Neural cell (in vitro differentiated cells): ENCODE measurements around the gene ANKFN1. TPM values are rescaled to one million over a fixed set of nuclear protein-coding genes. Genes with fewer than 3 reads are reported as not detected.

Experiments used
- H2AFZ ChIP-seq: fragments of 200-600, 300-800 bp; sonication (generic), shearing (Covaris generic); 2 replicates; pipeline ENCODE4 v1.6.0; 2014; ENCODE audit warnings: low read depth, mild to moderate bottlenecking, antibody characterized with exemption, low read length, moderate library complexity
- H3F3A ChIP-seq: fragments of 200-600 bp; shearing (Covaris generic); 2 replicates; pipeline ENCODE4 v1.6.1; 2016; ENCODE audit warnings: mild to moderate bottlenecking, moderate library complexity, mixed read lengths, antibody characterized with exemption, low read length; ENCODE audit not compliant: insufficient read depth, poor library complexity, severe bottlenecking
- H3K27ac ChIP-seq: fragments of 200-600, 300-800 bp; sonication (generic), shearing (Covaris generic); 2 replicates; pipeline ENCODE4 v1.5.1; 2014; ENCODE audit warnings: mild to moderate bottlenecking, low read length, moderate library complexity
- H3K27me3 ChIP-seq: fragments of 300-800, 200-600 bp; sonication (generic), shearing (Covaris generic); 2 replicates; pipeline ENCODE4 v1.6.0; 2014; ENCODE audit warnings: mild to moderate bottlenecking, low read depth, low read length, moderate library complexity; ENCODE audit not compliant: insufficient read depth
- H3K36me3 ChIP-seq: fragments of 300-800, 200-600 bp; sonication (generic), shearing (Covaris generic); 2 replicates; pipeline ENCODE4 v1.5.1; 2014; ENCODE audit warnings: mild to moderate bottlenecking, antibody characterized with exemption, low read length, moderate library complexity; ENCODE audit not compliant: insufficient read depth
- H3K4me2 ChIP-seq: fragments of 300-800, 200-600 bp; sonication (generic), shearing (Covaris generic); 2 replicates; pipeline ENCODE4 v1.6.0; 2014; ENCODE audit warnings: mild to moderate bottlenecking, low read length
- H3K4me3 ChIP-seq: fragments of 300-800, 200-600 bp; sonication (generic), shearing (Covaris generic); 2 replicates; pipeline ENCODE4 v1.5.1; 2014; ENCODE audit warnings: mild to moderate bottlenecking, low read length, moderate library complexity
- H3K79me2 ChIP-seq: fragments of 200-600 bp; shearing (Covaris generic); replicated peaks from 2 replicates; pipeline ENCODE4 v1.6.0; 2014; ENCODE audit warnings: mild to moderate bottlenecking, low read length, moderate library complexity; ENCODE audit not compliant: insufficient read depth
- H3K9ac ChIP-seq: fragments of 300-800, 200-600 bp; sonication (generic), shearing (Covaris generic); 2 replicates; pipeline ENCODE4 v1.6.1; 2016; ENCODE audit warnings: mild to moderate bottlenecking, low read length, mixed read lengths
- H3K9me2 ChIP-seq: fragments of 200-600 bp; shearing (Covaris generic); 2 replicates; pipeline ENCODE4 v1.6.1; 2016; ENCODE audit warnings: mild to moderate bottlenecking, low read length, mixed read lengths; ENCODE audit not compliant: insufficient read depth
- H3K9me3 ChIP-seq: fragments of 200-600, 300-800 bp; sonication (generic), shearing (Covaris generic); 2 replicates; pipeline ENCODE4 v1.6.1; 2016; ENCODE audit warnings: mild to moderate bottlenecking, mixed run types, low read length, moderate library complexity, mixed read lengths
- H4K20me1 ChIP-seq: fragments of 200-600 bp; shearing (Covaris generic); 2 replicates; pipeline ENCODE4 v1.6.1; 2016; ENCODE audit warnings: mild to moderate bottlenecking, mixed run types; ENCODE audit not compliant: insufficient read depth
- EP300 ChIP-seq: fragments of 450-650 bp; conservative IDR thresholded peaks from 2 replicates; pipeline ENCODE4 v1.6.1; 2014; ENCODE audit warnings: antibody characterized with exemption, mild to moderate bottlenecking, moderate library complexity; ENCODE audit not compliant: poor library complexity, severe bottlenecking
- EZH2 ChIP-seq: fragments of 200-600, 300-800 bp; shearing (Covaris generic), sonication (generic); IDR thresholded peaks from 2 replicates; pipeline ENCODE4 v1.6.1; 2014; ENCODE audit warnings: antibody characterized with exemption, low read length, borderline replicate concordance, mild to moderate bottlenecking; ENCODE audit not compliant: insufficient read depth, poor library complexity, severe bottlenecking
- MXI1 ChIP-seq: fragments of 450-650 bp; conservative IDR thresholded peaks from 2 replicates; pipeline ENCODE4 v1.6.1; 2014; ENCODE audit warnings: antibody characterized with exemption, mild to moderate bottlenecking; ENCODE audit not compliant: poor library complexity, severe bottlenecking
- POLR2AphosphoS5 ChIP-seq: IDR thresholded peaks from 2 replicates; pipeline ENCODE4 v1.6.1; 2012
- RAD21 ChIP-seq: fragments of 450-650 bp; conservative IDR thresholded peaks from 2 replicates; pipeline ENCODE4 v1.6.1; 2014; ENCODE audit warnings: antibody characterized with exemption, mild to moderate bottlenecking, moderate library complexity
- REST ChIP-seq: IDR thresholded peaks from 2 replicates; pipeline ENCODE4 v1.6.1; 2012; ENCODE audit warnings: borderline replicate concordance
- SMC3 ChIP-seq: fragments of 450-650 bp; conservative IDR thresholded peaks from 2 replicates; pipeline ENCODE4 v1.6.1; 2014; ENCODE audit warnings: antibody characterized with exemption, mild to moderate bottlenecking, moderate library complexity; ENCODE audit not compliant: poor library complexity
- TAF1 ChIP-seq: IDR thresholded peaks from 2 replicates; pipeline ENCODE4 v1.6.1; 2012; ENCODE audit warnings: low read depth
- polyA plus RNA-seq: library from polyadenylated mRNA; depleted of rRNA; stranded (reverse); fragments of >200 nt; gene quantifications from 2 replicates; pipeline ENCODE4 v1.2.3, GENCODE V29; 2014
- TF ChIP-seq, protein P1 (sequence below): fragments of 450-650 bp; IDR thresholded peaks from 2 replicates; pipeline ENCODE4 v1.5.1; 2014; ENCODE audit warnings: antibody characterized with exemption, mild to moderate bottlenecking, moderate library complexity; ENCODE audit not compliant: poor library complexity, severe bottlenecking

Gene ANKFN1
- polyA plus RNA-seq, 1 donor from 2014 or later, result 0.14 TPM

DNA sequence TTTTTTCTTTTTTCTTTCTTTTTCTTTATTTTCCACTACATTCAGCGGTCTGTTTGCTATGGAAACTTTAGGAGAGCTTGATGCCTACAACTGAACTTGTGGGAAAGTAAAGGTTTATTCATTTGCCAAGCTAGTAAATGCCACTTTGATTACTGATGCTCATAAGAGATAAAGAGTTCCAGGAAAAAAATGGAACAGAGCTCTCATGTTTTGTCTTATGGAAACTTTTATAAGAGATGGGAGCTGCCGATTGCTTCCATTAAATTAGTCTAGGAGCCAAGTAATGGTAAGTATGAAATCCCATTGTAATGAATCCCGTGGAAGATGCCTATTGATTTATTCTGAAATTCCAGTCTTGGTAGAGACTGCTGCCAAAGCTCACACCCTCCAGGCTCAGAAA, 7.1 kb downstream of the ANKFN1 start:
- Histone ChIP-seq H3K9me3 (no peaks in the 10 kb centered on the region), H3K36me3 (no peaks in the 10 kb centered on the region), H3K4me2 (no peak overlapping the region), H3K9ac (no peak overlapping the region), H3K4me3 (no peak overlapping the region), H3K27ac (no peak overlapping the region), H3K79me2 (no peaks in the 10 kb centered on the region), H3K9me2 (no peaks in the 10 kb centered on the region), H2AFZ (no peak overlapping the region), H3F3A (no peaks in the 10 kb centered on the region), H3K27me3 (no peaks in the 10 kb centered on the region), H4K20me1 (no peaks in the 10 kb centered on the region)
- TF ChIP-seq TAF1, result no peak
- TF ChIP-seq, protein P1, sequence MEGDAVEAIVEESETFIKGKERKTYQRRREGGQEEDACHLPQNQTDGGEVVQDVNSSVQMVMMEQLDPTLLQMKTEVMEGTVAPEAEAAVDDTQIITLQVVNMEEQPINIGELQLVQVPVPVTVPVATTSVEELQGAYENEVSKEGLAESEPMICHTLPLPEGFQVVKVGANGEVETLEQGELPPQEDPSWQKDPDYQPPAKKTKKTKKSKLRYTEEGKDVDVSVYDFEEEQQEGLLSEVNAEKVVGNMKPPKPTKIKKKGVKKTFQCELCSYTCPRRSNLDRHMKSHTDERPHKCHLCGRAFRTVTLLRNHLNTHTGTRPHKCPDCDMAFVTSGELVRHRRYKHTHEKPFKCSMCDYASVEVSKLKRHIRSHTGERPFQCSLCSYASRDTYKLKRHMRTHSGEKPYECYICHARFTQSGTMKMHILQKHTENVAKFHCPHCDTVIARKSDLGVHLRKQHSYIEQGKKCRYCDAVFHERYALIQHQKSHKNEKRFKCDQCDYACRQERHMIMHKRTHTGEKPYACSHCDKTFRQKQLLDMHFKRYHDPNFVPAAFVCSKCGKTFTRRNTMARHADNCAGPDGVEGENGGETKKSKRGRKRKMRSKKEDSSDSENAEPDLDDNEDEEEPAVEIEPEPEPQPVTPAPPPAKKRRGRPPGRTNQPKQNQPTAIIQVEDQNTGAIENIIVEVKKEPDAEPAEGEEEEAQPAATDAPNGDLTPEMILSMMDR, result no peak
- no peak for TF ChIP-seq REST
- no peak for TF ChIP-seq MXI1
- no peak for TF ChIP-seq POLR2AphosphoS5
- no peak for TF ChIP-seq RAD21
- no peak for TF ChIP-seq EZH2
- no peak for TF ChIP-seq SMC3
- no peak for TF ChIP-seq EP300

GRCh38 chr17:56165072-56165641, 11.9 kb downstream of the ANKFN1 start:
- Histone ChIP-seq H3K27me3 (no peaks in the 10 kb centered on the region), H2AFZ (no peak overlapping the region), H3K36me3 (no peaks in the 10 kb centered on the region), H3K4me2 (no peak overlapping the region), H4K20me1 (no peaks in the 10 kb centered on the region), H3K9me2 (no peaks in the 10 kb centered on the region), H3K79me2 (no peaks in the 10 kb centered on the region), H3K27ac (no peak overlapping the region), H3K9ac (no peak overlapping the region), H3K4me3 (no peak overlapping the region), H3F3A (no peaks in the 10 kb centered on the region), H3K9me3 (no peaks in the 10 kb centered on the region)
- TF ChIP-seq EZH2, result no peak
- TF ChIP-seq POLR2AphosphoS5, result no peak
- TF ChIP-seq TAF1, result no peak
- TF ChIP-seq EP300, result no peak
- TF ChIP-seq RAD21, result no peak
- no peak for TF ChIP-seq MXI1
- TF ChIP-seq, protein P1, result no peak
